ENCODE results near the gene ARHGEF16.
A peak's percentile ranks its signal among the peaks of the same experiment; 100 is the strongest.

The ARHGEF16 gene

DNA sequence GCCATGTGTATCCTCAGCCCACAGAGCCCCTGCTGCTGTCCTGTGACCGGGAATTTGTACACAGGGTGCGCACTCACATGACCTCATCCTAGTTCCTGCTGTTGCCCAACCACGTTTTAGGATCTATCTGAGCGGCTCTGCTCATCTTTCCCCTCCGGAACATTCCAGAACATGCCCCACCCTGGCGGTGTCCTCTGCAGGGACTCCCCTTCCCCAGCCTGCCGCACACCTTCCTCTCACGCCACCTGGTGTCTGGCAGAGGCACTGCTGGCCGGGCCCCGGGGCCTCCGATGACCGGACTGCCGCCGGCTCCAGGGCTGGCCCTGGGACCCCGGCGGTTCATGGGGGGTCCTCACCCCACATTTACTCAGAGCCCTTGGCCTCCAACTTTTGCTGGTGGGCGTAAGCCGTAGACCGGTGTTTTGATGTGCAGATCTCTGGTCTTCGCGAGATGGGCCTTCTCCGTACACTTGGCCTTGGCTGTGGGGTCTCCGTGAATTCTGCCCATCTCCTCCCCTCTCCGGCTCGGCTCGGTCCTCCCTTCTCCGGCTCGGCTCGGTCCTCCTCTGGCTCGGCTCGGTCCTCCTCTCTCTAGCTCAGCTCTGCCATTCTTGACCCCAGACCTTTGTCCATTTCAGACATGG lies 29.5 kb downstream of the ARHGEF16 start:
- no peak for DNase-seq

DNA sequence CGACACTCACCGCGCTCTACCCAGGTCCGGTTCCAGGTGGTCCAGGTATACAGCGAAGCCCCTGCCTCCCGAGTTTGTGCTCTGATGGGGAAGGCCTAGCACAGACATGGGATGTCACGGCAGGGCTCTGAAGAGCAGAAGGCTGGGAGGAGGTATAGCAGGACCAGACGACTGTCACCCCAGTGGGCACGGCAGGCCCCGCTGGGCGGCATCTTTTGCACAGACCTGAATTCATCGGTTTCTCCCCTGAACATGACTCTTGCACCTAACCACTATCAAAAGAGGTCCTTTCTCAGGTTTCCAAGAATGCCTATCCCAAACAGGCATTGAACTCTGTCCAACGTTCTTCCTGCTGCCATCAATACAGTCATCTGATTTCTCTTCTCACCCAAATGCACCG lies 30.6 kb downstream of the ARHGEF16 start:
- no peak for DNase-seq

DNA sequence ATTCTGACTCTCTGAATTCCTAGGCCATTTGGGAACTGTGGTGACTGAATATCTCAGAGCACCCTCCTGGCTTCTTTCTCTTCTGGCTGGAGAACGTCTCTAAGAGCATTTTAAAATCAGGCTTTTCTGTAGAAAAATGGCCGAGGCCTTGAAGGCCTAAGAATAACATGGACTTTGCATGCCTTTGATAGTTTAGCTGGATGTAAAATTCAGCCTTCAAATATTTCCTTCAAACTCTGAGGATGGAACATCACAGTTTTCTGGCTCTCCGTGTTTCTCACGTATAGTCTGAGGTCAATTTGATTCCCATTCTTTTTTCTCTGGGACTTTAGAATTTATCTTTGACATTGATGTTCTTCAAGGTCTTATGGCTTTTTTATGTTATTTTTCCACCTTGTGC lies 34.0 kb downstream of the ARHGEF16 start:
- no peak for DNase-seq

DNA sequence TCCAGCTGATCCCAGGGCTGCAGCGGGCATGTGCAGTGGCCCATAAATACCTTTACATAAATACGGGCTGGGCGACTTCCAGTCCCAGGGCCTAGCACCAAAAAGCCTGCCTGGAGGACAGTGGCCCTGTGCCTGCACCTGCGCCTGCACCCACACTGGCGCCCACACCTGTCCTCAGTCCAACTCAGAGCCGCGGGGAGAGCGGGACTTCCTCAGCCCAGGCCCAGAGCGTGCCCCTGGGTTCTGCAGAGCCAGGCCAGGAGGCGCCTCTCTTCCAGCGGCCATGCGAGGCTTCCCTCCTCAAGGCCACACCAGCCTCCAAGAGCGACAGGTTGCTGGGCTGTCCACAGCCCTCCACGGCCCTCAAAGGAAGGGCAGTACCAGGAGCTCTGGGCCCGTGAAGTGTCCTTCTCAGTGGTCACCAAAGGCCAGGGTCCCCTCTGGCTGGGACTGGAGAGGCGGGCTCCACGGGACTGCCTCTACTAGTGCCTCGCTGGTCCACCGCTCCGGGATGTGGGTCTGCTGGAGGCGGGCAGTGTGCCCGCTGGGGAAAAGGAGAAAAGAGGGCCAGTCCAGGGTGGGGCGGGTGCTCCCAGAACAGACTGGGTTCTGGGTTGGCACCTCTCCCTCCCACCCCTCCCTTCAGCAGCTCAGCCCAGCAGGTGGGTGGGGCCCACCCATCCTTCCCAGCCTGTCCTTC lies 35.7 kb downstream of the ARHGEF16 start:
- DNase-seq = no peak

DNA sequence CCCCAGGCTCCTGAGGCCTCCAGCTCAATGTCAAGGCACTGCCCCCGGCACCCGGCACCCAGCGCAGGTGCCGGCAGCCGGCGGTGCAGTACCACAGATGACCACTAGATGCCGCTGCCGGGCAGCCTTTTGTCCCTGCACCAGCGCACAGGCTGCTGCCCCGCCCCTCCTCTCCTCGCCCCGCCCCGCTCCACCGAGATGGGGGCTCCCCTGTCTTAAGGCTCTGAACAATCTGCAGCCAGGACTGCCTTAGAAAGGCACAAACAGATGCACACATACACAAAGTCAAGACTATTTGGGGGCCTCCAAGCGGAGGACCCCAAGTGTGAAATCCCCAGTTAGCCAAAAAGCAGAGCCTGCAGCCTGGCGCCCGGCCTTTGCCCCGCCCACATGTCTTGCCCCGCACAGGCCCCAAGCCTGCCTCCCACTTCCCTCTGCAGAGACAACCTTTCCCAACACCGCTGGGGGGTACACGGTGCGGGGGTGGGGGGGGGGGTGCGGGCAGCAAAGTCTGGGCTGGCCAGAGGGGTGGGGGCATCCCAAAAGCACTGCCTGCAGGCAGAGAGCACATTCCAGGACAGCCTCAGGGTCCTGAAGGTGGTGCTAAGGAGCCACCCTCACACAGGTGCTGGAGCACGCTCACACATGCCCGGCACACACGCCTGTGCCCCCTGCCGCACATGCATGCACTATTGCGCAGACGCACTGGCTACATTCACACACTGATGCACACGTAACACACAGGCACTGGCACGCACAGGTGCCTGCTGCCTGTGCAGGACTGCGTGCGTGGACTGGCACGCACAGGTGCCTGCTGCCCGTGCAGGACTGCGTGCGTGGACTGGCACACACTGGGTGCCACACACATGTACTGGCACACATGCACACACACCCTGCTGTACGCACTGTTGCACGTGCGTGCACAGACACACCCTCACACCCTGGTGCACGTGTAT lies 37.1 kb downstream of the ARHGEF16 start:
- DNase-seq = peak; percentile 85

DNA sequence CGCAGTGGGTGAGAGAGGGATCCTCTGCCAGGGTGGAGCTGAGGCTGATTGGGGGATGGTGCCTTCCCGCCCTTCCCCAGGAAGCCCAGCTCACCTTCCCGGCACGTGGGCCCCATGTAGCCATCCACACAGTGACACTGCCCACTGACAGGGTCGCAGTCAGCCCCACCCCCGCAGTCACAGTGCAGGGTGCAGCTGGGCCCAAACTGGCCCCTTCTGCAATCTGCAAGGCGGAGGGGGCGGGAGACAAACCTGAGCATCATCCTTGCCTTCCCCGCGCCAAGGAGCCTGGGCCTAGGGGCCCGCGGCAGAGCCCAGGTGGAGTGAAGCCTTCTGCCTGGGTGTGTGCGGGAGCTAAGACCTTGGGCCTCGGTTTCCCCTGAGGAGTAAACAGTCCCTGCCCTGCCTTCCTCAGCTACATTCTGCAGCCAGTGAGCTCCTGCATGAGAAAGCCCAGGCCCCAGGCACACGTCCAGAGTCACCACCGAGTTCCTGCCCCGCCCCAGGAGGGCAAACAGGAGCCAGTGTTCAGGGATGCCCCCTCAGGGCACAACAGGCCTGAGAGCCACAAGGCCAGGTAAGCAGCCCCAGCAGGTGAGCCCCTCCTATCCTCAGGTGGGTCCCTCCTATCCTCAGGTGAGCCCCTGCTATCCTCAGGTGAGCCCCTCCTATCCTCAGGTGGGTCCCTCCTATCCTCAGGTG lies 38.2 kb downstream of the ARHGEF16 start:
- no peak for DNase-seq

DNA sequence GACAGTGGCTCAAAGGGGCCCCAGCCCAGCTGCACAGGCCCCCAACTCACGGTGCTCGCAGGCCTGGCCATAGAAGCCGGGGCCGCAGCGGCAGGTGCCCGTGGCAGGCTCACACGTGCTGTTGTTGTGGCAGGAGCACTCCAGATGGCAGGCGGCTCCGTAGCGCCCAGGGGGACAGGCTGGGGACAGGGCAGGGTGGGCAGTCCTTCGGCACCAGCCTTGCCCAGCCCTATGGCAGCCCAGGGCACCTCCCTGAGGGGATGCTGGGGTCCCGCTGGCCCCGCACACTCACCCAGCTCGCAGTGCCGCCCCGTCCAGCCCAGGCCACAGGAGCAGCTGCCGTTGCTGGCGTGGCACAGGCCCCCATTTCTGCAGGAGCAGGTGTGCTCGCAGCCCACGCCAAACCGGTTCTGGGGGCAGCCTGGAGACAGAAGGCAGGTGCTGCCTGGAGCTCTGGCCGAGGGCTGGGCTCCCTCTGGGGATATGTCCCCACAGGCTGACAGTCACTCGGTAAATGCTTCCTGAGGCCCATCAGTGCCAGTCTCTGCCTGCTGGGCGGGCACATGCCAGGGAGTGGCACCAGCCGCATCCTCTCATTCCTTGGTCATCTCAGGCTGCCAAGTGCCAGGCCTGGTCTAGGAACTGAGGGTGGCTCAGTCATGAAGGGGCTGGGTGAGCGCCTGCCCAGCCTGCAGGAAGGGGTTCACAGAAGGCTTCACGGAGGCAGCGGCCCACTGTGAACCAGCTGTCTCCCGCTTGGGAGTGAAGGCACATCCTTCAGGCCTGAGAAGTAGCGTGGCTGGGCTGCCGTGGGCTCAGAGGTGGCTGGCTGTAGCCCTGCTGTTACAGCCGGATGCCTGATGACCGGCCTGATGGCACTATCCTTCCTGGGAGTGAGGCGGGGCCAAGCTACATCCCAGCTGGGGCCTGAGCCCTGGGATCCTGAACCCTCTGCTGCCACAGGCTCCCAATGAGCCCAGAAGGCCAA lies 40.1 kb downstream of the ARHGEF16 start:
- no peak for DNase-seq

DNA sequence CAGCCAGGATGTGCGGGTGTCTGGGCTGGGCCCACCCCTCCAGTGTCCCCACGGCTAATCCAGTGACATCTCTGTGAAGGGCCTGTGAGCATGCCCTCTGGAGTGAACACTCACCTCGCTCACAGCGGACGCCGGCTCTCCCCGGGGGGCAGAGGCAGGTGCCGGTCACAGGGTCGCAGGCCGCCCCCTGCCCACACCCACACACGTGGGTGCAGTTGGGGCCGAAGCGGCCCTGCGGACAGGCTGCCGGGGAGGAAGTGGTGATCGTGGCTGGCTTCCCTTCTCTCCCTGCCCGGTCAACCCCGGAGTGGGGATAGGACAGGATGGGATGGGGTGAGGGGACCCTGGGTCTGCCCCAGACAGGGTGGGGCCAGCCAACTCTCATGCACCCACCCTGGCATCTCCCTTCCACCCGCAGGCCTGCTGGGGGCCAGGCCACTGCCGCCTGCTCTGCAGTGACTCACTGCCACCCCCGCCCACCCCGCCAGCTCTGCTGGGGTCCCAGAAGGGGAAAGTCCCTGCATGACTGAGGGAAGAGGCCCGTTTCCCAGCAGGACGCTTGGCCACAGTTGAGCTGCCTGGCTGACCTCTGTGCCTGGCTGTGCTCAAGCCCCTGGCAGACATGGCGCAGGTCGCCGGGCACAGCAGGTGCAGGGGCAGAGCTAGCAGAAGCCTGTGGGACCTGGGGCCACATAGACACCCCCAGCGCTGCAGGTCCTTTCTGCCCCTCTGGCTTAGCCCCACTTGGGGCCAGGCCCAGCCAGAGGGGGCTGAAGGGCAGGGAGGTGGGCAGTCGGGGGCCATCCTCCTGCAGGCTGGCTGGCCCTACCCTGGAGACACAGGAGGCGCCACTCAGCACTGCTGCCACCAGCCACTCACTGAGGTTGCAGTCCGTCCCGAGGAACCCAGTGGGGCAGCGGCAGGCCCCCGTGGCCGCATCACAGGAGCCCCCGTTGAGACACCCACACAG lies 41.6 kb downstream of the ARHGEF16 start:
- DNase-seq = no peak

DNA sequence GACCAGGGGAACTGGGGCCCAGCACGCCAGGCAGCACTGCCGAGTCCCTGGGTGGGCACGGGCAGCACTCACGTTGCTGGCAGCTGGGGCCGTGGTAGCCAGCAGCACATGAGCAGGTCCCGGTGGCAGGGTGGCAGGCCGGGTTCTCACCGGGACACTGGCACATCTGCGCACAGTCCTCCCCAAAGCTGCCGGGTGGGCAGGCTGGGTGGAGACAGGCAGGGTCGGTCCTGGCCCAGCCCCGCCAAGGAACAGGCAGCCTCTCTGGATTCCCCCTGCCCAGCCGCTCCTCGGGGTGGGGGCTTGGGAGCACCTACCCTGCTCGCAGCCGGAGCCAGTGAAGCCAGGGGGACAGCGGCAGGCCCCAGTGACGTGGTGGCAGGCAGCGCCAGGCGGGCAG lies 42.5 kb downstream of the ARHGEF16 start:
- DNase-seq = no peak

DNA sequence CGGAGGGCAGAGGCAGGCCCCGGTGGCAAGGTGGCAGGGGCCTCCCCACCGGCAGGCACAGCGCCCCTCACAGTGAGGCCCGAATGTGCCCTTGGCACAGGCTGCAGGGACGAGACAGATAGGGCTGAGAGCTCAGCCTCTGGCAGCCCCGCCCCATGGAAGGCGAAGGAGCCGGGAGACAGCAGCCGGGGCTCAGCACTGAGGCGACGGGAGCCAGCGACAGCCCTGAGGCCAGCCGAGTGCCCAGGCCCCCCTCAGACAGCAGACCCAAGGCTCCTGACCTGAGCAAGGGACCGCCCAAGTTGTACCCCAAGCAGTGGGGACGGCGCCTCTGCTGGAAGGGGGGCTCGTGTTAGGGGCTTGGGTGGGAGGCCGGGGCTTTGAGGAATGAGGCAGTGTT lies 43.1 kb downstream of the ARHGEF16 start:
- no peak for DNase-seq

DNA sequence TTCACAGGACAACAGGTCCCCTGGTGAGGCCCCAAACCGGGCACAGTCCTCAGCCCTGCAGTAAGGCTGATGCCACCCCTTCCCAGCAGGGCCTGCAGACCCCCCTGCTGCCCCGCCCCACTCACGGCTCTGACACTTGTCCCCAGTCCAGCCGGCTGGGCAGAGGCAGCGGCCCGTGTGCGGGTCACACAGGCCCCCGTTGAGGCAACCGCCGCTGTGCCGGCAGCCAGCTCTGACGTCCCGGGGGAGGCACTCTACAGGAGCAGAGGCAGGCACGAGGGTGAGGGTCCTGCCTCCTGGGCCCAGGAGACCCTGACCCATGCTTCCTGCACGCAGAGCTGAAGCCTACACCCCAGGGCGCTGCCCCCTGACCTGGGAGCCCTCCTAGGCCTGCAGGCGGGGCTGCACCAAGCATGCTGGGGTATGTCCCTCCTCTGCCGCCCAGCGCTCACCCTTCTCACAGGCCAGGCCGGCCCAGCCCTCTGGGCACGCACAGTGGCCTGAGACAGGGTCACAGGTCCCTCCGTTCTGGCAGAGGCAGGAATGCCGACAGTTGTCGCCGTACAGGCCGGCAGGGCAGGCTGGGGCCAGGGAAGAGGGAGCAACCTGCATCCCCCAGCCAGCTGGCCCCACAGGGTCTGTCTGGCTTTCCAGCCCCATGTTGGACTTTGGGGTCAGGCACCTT lies 43.9 kb downstream of the ARHGEF16 start:
- no peak for DNase-seq

DNA sequence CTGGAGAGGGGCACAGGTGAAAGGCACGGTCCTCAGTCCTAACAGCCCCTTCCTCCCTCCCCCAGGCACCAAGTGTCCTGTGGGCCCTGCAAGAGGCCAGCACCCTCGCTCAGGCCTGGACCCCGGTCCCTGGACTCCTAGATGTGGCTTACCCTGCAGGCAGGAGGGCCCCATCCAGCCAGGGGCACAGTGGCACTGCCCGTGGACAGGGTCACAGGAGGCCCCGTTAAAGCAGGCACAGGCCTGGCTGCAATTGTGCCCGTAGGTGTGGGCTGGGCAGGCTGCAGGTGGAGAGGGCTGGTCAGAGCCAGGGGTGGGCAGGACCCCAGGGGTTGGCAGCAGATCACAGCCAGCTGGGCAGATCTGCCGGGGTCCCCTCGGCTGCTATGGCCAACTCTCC lies 44.5 kb downstream of the ARHGEF16 start:
- DNase-seq = no peak

DNA sequence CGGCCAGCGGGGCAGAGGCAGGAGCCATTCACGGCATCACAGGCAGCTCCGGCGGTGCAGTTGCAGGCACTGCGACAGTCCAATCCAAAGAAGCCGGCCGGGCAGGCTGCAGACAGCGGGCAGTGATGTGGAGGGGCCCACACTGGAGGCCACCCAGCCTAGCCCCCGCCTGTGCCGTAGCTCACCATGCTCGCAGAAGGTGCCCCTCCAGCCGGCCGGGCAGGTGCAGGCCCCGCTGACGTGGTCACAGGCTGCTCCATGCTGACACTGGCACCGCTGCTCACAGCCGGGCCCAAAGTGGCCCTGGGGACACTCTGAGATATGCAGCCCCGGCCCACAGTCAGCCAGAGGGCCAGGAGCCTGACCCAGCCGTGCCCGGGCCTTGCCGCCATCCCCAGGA lies 45.1 kb downstream of the ARHGEF16 start:
- DNase-seq = no peak

DNA sequence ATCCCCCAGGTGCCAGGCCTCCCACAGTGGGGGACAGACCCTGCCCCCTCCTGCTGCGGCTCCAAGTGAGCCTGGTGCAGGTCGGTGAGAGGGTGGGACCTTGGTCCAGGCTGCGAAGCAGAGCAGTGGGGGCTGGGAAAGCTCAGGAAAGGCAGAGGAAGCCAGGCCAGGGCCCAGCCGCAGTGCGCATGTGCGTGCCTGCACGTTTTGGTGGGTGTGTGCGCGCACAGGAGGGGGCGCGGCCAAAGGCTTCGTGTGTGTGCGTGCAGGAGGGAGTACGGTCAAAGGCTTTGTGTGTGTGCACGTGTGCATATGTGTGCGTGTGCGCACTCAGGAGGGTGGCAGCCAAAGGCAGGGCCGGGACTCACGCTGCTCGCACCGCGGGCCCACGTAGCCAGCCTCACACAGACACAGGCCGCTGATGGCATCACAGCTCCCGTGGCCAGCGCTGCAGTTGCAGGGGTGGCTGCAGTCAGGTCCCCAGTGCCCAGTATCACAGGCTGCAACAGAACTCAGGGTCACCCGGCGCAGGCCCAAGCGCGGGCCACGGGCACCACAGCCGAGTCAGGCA lies 45.9 kb downstream of the ARHGEF16 start:
- DNase-seq = no peak

DNA sequence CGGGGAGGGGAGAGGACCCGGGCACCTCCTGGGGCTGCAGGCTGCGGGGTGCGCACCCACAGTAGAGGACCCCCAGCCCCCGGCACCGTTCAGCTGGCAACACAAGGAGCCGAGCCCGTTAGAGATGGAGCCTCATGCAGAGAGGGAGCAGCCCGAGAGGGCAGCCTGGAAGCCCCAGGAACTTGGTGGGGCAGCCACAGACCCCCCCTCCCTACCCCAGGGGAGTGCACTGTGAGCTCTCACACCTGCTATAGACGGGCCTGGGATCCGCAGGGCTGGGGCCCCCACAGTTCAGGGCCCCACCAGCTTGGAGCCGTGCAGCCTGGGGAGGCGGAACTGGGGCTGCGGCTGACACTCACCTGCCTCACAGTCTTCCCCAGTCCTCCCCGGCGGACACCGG lies 47.0 kb downstream of the ARHGEF16 start:
- DNase-seq = no peak

DNA sequence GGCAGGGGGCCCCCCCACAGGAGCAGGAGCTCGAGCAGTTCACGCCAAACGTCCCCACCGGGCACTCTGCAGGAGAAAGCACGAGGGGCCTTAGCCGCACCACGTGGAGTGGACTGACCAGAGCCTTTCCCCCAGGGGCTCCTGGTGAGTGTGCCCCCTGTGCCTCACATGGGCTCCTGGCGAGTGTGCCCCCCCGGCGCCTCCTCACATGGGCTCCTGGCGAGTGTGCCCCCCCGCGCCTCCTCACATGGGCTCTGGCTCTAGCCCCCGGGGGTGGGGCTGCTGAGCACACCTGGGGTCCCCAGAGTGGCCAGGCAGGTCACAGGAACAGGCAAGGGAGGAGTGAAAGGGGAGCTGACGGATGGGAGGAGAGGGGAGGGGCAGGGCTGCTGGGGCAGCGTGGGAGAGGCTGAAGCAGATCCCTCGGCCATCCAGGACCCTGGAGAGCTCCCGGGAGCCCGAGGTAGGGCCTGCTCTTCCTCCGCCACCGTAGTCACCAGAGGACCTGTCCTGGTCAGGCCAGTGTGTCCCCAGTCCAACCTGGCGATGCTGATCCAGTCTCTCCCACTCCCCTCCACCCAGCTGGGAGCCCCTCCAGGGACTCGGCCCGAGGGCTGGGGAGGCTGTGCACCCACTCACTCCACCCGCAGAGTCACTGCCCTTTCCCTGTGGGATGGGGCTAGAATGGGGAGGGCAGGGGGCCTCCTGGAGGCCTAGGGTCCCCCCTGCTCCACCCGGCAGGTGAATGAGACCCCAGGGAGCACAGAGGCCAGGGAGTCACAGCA lies 47.6 kb downstream of the ARHGEF16 start:
- peak; percentile 76 for DNase-seq

DNA sequence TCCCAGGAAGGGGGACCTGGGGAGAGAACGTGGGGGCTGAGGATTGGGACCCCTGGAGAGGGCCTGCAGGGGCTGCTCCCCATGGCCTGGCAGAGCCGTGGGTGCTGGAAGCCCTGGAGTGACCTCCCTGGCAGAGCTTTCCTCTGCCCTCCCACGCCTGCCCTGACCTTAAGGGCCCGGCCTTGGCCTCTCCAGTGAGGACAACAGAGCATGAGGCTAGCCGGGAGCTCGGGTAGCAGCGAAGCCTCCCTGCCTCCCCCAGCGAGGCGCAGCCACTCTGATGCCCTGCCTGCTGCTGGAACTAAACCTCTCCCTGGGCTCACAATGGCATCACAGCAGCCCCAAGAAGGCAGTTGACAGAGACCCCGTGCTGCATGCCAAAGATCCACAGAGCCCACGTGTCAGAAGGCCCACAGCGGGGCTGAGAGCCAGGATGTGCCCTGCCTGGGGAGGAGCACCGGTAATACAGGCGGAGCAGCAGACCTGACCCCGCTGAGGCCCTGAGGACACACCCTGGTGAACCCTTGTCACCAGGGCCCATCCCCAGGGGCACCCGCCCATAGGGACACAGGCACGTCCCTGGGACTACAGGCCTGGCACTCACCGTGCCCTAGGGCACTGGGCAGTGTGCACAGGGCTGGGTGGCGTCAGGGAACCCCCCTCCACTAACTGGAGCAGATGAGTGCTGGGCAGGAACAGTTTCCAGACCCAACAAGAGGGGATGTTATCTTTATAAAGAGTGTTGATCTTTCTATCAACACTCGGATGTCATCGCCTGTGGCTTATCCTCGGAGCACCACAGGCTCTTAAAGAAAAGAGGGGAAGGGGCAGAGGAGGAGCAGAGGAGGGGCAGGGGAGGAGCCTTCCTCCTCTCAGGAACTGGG lies 48.4 kb downstream of the ARHGEF16 start:
- DNase-seq = no peak

DNA sequence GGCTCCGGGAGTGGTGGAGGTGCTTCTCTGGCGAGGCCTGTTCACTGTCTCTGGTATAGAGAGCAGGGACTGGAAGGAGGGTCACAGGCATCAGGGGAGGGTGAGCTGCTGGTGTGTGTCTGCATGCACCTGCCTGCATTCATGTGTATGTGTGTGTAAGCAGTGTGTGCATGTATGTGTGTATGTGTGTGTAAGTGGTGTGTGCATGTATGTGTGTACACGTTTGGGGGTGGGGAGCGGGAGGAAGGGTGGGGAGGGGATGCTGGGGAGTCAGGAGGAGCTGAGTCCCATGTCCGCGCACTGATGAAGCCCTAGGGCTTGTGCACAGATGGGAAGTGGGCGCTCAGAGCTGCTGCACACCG lies 49.0 kb downstream of the ARHGEF16 start:
- no peak for DNase-seq

Data from right hindlimb (tissue), 1 donor.